MV-4-11 (cell line): ENCODE data around the gene ARL15.
"Not testable (repeated sequence)": the region's sequence is repeated elsewhere in the genome, so short reads cannot be mapped to it uniquely, and the experiment has no call there.

ENCODE experiments used
- DNase-seq: peaks from one replicate; lab custom pipeline; 2025; lab: John Stamatoyannopoulos, UW

Gene ARL15

GRCh38 chr5:54310433-54311175, at the start of gene ARL15:
ARL15 (minus strand) TSS chr5:54310573.
- DNase-seq = peak; percentile 96

DNA sequence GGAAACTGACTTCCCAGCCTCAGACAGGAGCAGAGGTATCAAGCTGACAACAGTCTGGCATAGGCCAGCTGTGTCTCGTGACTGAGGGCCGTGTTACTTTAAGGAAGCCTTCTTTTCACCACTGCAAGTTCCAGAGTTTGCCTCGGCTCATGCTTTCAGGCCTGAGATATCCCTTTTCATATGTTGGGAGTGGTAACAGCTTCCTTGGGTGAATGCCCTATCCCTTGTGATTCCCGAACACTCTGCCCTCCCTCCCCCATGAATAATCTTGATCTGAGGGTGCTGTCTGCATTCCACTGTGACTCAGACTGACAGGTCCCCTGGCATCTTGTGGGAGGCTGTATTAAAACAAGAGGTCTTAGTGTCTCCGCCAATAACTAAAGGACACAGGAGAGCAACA, 49.7 kb upstream of the ARL15 start:
- no peak for DNase-seq

GRCh38 chr5:54357408-54358058, 47.2 kb upstream of the ARL15 start:
- DNase-seq = no peak

DNA sequence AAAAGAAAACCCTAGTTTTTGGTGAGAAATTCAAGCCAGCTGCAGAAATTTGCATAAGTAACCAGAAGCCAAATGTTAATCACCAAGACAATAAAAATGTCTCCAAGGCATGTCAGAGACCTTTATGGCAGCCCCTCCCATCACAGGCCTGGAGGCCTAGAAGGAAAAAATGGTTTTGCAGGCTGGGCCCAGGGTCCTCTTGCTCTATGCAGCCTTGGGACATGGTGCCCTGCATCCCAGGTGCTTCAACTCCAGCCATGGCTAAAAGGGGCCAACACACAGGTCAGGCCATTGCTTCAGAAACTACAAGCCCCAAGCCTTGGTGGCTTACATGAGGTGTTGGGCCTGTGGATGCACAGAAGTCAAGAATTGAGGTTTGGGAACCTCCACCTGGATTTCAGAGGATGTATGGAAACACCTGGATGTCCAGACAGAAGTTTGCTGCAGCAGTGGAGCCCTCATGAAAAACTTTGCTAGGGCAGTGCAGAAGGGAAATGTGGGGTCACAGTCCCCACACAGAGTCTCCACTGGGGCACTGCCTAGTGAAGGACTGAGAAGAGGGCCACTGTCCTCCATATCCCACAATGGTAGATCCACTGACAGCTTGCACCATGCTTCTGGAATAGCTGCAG, 43.7 kb upstream of the ARL15 start:
- not testable (repeated sequence) for DNase-seq

DNA sequence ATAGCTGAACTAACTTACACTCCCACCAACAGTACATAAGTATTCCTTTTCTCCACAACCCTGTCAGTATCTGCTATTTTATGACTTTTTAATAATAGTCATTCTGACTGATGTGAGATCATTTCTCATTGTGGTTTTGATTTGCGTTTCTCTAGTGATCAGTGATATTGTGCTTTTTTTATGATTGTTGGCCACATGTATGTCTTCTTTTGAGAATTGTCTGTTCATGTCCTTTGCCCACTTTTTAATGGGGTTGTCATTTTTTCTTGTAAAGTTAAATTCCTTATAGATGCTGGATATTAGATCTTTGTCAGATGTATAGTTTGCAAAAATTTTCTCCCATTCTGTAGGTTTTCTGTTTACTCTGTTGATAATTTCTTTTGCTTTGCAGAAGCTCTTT, 42.2 kb upstream of the ARL15 start:
- DNase-seq = not testable (repeated sequence)

- DNase-seq = no peak
Measured at GRCh38 chr5:54347221-54347865, 37.0 kb upstream of the ARL15 start.

- no peak for DNase-seq
Measured at GRCh38 chr5:54344653-54345052, 34.3 kb upstream of the ARL15 start.

GRCh38 chr5:54341971-54342370, 31.6 kb upstream of the ARL15 start:
- no peak for DNase-seq

DNA sequence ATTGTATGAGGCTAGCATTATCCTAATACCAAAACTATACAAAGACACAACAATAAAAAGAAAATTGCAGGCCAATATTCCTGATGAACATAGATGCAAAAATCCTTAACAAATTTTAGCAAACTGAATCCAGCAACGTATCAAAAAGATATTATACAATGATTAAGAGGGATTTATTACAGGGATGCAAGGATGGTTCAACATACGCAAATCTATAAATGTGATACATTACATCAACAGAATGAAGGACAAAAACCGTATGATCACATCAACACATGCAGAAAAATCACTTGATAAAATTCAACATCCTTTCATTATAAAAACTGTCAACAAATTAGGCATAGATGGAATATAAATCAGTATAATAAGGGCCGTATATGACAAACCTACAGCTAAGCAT, 27.1 kb upstream of the ARL15 start:
- DNase-seq = no peak

DNA sequence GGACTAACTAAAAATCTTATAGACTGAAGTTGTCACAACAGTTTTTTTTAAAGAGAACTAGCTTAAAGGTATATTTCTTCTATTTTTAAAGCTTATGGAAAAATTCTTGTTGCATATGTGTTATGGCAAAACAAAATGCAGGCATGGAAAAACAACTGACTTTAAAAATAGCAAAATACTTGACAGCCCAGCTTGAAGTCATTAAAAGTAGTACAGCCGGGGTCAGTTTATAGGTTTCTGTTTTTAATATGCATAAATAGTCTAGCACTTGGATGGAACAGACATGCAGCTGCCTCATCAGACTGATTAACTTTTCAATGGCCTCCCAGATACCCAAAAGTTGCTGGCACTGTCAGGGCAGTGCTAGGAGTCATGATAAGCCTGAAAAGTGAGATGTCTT, 22.3 kb upstream of the ARL15 start:
- no peak for DNase-seq

DNA sequence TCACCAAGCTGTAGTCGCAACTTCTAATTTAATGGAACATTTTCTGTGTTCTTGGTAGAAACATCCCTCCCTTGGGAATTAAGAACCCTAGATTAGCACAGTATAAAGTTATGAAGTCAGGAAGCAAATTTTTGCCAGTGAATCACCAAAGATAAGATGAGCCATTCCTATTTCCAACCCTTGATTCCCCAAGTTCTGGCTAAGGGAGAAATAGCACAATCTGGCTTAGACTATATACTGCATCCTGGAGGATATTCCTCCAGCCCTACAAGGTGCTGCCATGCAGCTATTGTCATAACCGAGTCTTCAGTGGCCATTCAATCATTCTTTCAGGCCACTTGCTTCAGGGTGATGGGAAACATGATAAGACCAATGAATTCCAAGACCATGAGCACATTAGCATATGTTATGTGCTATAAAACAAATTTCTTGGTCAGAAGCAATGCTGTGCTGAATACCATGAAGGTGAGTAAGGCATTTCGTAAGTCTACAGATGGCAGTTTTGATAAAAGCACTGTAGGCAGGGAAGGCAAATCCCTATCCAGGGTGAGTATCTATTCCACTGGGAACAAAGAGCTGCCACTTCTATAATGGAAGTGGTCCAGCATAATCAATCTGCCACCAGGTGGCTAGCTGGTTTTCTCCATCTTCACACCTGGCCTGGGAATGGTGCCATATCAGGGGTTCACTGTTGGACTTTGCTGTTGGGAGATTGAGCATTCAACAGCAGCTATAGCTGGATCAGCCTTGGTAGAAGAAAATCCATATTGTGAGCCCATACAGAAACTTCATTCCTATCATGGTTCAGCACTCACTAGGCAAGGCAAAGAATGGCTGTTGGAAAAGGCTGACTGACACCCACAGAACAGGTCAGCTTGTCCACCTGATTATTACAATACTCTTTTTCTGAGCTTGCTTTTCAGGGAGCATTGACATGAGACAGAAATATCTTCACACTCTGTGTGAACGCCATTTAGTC, 19.6 kb upstream of the ARL15 start:
- DNase-seq = no peak

GRCh38 chr5:54326662-54327270, 16.4 kb upstream of the ARL15 start:
- DNase-seq = no peak

GRCh38 chr5:54325610-54326311, 15.4 kb upstream of the ARL15 start:
- DNase-seq = no peak

DNA sequence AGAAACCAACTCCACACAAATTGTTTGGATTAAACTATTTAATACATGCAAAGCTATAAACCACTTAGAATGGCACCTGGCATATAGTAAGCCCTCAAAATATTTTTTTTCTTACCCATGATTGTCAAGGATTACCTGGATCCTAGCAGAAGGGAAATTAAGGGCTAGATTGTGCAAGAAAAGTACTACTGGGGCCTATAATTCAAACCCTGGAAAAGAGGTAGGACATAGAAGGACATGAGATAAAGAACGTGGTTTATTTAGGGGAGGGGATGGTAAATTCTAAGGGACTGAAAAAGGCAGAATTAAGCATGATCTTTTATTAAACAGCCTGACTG, 14.9 kb upstream of the ARL15 start:
- DNase-seq = no peak

- DNase-seq = no peak
Measured at GRCh38 chr5:54324651-54325271, 14.4 kb upstream of the ARL15 start.

GRCh38 chr5:54323495-54323894, 13.1 kb upstream of the ARL15 start:
- no peak for DNase-seq

DNA sequence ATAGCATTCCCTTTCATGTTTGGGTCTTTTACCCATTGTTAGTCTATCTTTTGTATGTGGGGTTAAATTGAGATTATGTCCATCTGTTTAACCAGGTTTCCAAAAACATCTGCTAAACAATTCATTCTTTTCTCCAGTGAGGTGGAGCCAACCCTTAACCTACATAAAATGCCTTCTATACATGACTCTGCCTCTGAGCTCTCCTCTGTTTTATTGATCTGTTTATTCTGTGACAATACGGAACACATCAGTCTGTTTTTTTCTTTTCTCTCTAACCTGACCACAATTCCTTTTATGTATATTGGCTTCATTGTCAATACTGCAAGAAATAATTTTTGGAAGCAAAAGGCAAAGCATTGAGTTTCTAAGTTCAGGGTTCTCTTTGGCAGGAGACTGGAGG, 9.9 kb upstream of the ARL15 start:
- no peak for DNase-seq

- DNase-seq = no peak
Measured at GRCh38 chr5:54317511-54318260, 7.3 kb upstream of the ARL15 start.

DNA sequence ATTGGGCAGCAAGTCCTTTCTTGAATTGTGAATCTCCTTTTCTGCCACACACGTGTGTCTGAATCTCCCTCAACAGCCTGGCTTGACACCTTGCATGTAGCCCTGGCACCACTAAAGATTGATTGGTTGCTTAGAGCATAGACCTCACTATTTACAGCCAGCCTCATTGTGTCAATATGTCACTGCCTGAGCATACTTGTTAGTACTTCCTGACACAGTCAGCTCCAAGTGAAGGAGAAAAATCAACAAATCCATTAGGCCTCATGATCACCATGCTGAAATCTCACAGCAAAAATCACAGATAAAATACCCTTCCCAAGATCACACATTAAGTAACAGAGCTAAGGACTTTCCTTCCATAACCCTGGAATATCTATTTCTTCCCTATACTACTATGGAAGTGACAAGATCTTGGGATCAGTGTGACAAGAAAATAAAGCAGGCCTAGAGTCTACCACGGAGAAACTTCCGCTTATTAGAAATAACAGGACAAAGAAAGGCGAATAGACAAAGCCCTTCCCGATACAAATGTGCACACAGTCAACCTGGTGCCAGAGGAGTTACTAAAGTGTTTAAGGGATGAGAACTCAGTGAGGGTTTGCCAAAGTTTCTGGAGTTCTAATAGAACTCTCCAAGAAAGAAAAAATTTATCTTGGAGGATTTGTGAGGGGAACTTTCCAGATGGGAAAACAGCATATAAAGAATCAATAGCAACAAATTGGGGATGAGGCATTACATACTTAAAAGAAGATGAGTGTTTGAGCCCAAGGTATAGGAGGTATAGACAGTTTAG, 5.6 kb upstream of the ARL15 start:
- no peak for DNase-seq
